DOHH2 (cell line): ENCODE results near the gene PLA2G6.
"Not testable (repeated sequence)": the region's sequence is repeated elsewhere in the genome, so short reads cannot be mapped to it uniquely, and the experiment has no call there.

ENCODE experiments used
- H3F3A ChIP-seq: fragments of 200-600 bp; sonication (generic), shearing (Covaris generic); 2 replicates; pipeline ENCODE4 v1.6.0; 2016; ENCODE audit warnings: antibody characterized with exemption, mild to moderate bottlenecking; ENCODE audit not compliant: control insufficient read depth, insufficient read depth
- H3K27ac ChIP-seq: fragments of 200-600 bp; sonication (generic); 2 replicates; pipeline ENCODE4 v1.5.1; 2014; ENCODE audit warnings: low read depth, mild to moderate bottlenecking, low read length, moderate library complexity
- H3K27me3 ChIP-seq: fragments of 200-600 bp; sonication (generic); 2 replicates; pipeline ENCODE4 v1.6.1; 2014; ENCODE audit warnings: mild to moderate bottlenecking, low read length, mixed read lengths; ENCODE audit not compliant: control insufficient read depth
- H3K36me3 ChIP-seq: fragments of 200-600 bp; sonication (generic); 2 replicates; pipeline ENCODE4 v1.6.1; 2014; ENCODE audit warnings: mild to moderate bottlenecking, low read length, moderate library complexity, mixed read lengths; ENCODE audit not compliant: control insufficient read depth
- H3K4me1 ChIP-seq: fragments of 200-600 bp; sonication (generic); 2 replicates; pipeline ENCODE4 v1.6.1; 2014; ENCODE audit warnings: mild to moderate bottlenecking, low read length, mixed read lengths; ENCODE audit not compliant: control insufficient read depth
- H3K4me2 ChIP-seq: fragments of 200-600 bp; sonication (generic); 2 replicates; pipeline ENCODE4 v1.6.0; 2014; ENCODE audit warnings: mild to moderate bottlenecking, low read length, moderate library complexity
- H3K4me3 ChIP-seq: fragments of 200-600 bp; sonication (generic); 2 replicates; pipeline ENCODE4 v1.5.1; 2014; ENCODE audit warnings: mild to moderate bottlenecking, low read length, mixed read lengths
- H3K79me2 ChIP-seq: fragments of 200-600 bp; sonication (generic); 2 replicates; pipeline ENCODE4 v1.6.1; 2014; ENCODE audit warnings: mild to moderate bottlenecking, low read length, mixed read lengths; ENCODE audit not compliant: control insufficient read depth
- H3K9me2 ChIP-seq: fragments of 200-600 bp; sonication (generic); replicated peaks from 2 replicates; pipeline ENCODE4 v1.6.1; 2014; ENCODE audit warnings: mild to moderate bottlenecking, low read length, mixed read lengths; ENCODE audit not compliant: control insufficient read depth
- H3K9me3 ChIP-seq: fragments of 200-600 bp; sonication (generic); 2 replicates; pipeline ENCODE4 v1.6.1; 2014; ENCODE audit warnings: antibody characterized with exemption, low read length, mixed read lengths; ENCODE audit not compliant: control insufficient read depth, insufficient read depth
- H4K20me1 ChIP-seq: fragments of 200-600 bp; sonication (generic); 2 replicates; pipeline ENCODE4 v1.6.0; 2014; ENCODE audit warnings: low read depth, mild to moderate bottlenecking, antibody characterized with exemption, low read length, moderate library complexity; ENCODE audit not compliant: control insufficient read depth, insufficient read depth
- EZH2phosphoT487 ChIP-seq: fragments of 200-600 bp; sonication (generic); IDR thresholded peaks from 2 replicates; pipeline ENCODE4 v1.6.1; 2017; ENCODE audit warnings: borderline replicate concordance, mild to moderate bottlenecking, antibody characterized with exemption, low read length, moderate library complexity, mixed read lengths
- TF ChIP-seq, protein P1 (sequence below): fragments of 200-600 bp; sonication (generic); IDR thresholded peaks from one replicate; pipeline ENCODE4 v1.5.1; 2014; ENCODE audit warnings: antibody characterized with exemption, mild to moderate bottlenecking, low read depth, low read length; ENCODE audit not compliant: poor library complexity, severe bottlenecking

The PLA2G6 gene

GRCh38 chr22:38162881-38163843 lies 18.5 kb downstream of the PLA2G6 start:
- Histone ChIP-seq H3K9me3 (no peaks in the 10 kb centered on the region), H3K4me3 (no peak overlapping the region), H3K36me3 (peaks cover 8% of the 10 kb centered on the region; the same call in 1 of the 2 replicates), H3K9me2 (no peaks in the 10 kb centered on the region), H3K4me2 (no peak overlapping the region), H3F3A (no peaks in the 10 kb centered on the region), H3K4me1 (peaks cover 24% of the 10 kb centered on the region), H4K20me1 (no peaks in the 10 kb centered on the region), H3K27ac (no peak overlapping the region), H3K79me2 (no peaks in the 10 kb centered on the region), H3K27me3 (no peaks in the 10 kb centered on the region)
- TF ChIP-seq, protein P1, sequence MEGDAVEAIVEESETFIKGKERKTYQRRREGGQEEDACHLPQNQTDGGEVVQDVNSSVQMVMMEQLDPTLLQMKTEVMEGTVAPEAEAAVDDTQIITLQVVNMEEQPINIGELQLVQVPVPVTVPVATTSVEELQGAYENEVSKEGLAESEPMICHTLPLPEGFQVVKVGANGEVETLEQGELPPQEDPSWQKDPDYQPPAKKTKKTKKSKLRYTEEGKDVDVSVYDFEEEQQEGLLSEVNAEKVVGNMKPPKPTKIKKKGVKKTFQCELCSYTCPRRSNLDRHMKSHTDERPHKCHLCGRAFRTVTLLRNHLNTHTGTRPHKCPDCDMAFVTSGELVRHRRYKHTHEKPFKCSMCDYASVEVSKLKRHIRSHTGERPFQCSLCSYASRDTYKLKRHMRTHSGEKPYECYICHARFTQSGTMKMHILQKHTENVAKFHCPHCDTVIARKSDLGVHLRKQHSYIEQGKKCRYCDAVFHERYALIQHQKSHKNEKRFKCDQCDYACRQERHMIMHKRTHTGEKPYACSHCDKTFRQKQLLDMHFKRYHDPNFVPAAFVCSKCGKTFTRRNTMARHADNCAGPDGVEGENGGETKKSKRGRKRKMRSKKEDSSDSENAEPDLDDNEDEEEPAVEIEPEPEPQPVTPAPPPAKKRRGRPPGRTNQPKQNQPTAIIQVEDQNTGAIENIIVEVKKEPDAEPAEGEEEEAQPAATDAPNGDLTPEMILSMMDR, result no peak
- TF ChIP-seq EZH2phosphoT487, result no peak

DNA sequence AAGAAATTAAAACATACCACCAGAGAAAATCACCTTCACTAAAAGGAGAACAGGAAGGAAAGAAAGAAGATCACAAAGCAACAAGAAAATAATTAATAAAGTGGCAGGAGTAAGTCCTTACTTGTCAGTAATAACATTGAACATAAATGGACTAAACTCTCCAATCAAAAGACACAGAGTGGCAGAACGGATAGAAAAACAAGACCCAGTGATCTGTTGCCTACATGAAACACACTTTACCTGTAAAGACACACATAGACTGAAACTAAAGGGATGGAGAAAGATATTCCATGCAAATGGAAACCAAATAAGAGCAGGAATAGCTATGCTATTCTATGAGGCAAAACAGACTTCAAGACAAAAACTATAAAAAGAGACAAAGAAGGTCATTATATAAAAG lies 25.9 kb downstream of the PLA2G6 start:
- Histone ChIP-seq H3K36me3 (no peaks in the 10 kb centered on the region), H3K27ac (no peak overlapping the region), H4K20me1 (no peaks in the 10 kb centered on the region), H3K9me2 (no peaks in the 10 kb centered on the region), H3K4me1 (no peaks in the 10 kb centered on the region), H3K27me3 (no peaks in the 10 kb centered on the region), H3K9me3 (no peaks in the 10 kb centered on the region), H3K79me2 (no peaks in the 10 kb centered on the region), H3K4me3 (no peak overlapping the region), H3F3A (no peaks in the 10 kb centered on the region), H3K4me2 (no peak overlapping the region)
- TF ChIP-seq EZH2phosphoT487, result no peak
- TF ChIP-seq, protein P1, result no peak

- not testable (repeated sequence) for H3K27me3 ChIP-seq, H3K9me2 ChIP-seq, H3K9me3 ChIP-seq, H3K4me3 ChIP-seq, H3F3A ChIP-seq, H3K79me2 ChIP-seq, H3K4me2 ChIP-seq, H3K36me3 ChIP-seq, H3K4me1 ChIP-seq, H4K20me1 ChIP-seq, H3K27ac ChIP-seq
These were observed 27.1 kb downstream of the PLA2G6 start for GRCh38 chr22:38154563-38154915.

GRCh38 chr22:38153821-38154562 lies 27.6 kb downstream of the PLA2G6 start:
- Histone ChIP-seq H3K9me2 (no peaks in the 10 kb centered on the region), H3K4me2 (no peak overlapping the region), H3K79me2 (no peaks in the 10 kb centered on the region), H3K9me3 (no peaks in the 10 kb centered on the region), H3K27me3 (no peaks in the 10 kb centered on the region), H3K36me3 (no peaks in the 10 kb centered on the region), H4K20me1 (no peaks in the 10 kb centered on the region), H3F3A (no peaks in the 10 kb centered on the region), H3K4me3 (no peak overlapping the region), H3K27ac (no peak overlapping the region), H3K4me1 (no peaks in the 10 kb centered on the region)
- TF ChIP-seq, protein P1, result no peak
- no peak for TF ChIP-seq EZH2phosphoT487
